ENCODE results near the gene TIAL1.
"Not testable (repeated sequence)": the region's sequence is repeated elsewhere in the genome, so short reads cannot be mapped to it uniquely, and the experiment has no call there.

TIAL1 gene

DNA sequence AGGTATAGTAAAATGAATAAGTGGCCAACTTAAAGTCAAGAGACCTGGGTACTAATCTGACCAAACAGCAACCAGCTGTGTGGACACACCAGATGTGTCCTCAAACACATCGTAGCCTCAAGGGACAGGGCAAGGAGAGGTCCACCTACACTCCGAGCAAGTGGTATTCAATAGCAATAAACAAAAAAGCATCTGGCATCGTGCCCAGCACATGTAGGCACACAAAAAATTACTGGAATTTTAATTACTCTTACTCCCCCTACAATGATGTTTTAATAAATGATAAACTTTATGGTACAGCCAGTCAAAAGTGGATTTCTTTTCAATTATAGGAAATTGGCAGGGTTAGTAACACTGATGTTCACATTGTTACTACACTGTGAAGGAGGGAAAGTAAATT lies 50.8 kb downstream of the TIAL1 start:
- no peak for DNase-seq

DNA sequence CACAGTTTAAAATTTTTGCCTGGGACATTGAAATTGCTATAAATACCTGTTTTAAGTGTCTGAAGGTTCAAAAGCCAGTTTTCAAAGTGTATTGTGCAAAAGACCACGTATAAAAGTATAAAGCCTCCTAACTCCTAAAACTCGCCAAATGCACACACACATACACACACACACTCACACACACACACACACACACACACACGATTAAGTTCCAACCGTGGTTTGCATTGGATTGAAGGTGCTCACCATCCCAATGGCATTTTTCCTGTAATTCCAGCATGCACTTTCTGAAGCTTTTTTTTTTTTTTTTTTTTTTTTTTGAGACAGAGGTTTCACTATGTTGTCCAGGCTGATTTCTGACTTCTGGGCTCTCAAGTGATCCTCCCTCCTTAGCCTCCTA lies 51.5 kb downstream of the TIAL1 start:
- DNase-seq = no peak

DNA sequence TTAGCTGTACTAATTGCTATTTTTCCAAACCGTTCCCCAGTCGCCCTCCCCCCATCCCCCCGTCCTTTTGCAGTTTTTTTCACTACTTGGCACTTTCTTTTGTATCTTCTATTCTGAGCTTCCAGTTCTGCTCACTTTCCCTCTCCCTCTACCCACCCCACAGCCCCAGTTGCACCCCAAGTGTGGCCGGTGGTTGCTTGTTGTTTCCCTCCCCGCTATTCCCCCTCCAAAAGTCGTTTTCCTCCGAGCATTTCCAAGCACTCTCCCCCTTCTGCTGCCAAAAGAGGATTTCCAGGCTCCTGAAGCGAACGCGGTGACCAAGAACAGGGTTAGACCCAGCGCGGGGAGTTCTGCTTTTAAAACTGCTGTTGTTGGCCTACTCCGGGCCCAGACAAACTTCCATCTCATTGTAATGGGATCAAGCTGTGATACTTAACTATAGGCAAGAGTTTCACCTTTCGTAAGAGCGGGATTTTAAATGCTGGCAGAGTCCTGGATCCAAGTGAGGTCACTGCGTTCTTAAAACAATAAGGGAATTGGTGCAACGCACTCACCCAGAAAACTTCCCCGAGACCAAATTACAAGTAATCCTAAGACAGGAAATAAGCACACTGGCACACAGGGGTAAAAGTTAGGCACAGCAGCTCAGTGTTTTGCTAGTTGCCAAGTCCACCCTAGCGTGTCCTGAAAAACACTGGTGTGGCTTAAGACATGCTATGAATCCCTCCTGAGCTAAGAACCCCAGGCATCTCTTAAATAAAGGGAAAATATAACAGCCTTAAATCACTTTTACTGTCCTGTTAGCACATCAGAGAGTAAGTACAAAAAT lies 52.7 kb downstream of the TIAL1 start:
- DNase-seq = no peak

DNA sequence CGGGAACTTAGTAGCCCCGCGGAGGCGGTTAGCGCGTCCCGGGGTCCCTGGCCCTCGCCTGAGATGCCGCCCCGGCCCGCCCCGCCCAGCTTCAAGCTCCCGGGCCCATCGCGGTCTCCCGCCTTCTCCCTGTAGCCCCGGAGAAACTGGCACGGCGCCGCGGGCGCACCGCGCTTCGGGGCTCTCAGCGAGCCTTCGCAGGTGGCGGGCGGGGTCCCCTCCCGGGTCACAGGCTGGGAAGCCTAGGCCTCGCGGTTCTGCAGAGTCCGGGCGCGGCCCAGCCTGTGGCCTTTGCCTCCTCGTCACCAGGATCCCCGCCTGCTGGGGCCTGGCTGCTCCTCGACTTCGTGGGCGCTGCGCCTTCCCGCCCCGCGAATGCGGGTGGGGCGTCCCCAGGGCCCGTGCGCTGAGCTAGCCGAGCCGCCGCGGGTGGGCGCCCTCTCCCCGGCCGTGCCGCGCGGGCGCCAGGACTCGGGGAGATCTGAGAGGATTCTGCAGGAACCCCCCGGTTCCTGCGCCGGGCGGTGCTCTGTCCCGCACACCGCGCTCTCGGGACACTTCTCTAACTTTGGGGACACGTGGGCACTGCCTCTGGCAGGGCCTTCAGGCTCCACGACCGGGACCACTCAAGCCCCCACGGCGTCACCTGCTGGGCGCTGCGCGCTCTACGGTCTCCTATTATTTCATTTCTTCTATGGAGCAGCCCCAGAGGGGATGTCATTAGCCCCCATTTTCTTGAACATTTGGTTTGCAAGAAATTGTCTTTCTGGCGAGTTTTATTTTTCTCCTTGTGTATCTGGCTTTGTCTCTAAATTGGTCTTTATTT lies 53.6 kb downstream of the TIAL1 start:
- peak; percentile 88 for DNase-seq

DNA sequence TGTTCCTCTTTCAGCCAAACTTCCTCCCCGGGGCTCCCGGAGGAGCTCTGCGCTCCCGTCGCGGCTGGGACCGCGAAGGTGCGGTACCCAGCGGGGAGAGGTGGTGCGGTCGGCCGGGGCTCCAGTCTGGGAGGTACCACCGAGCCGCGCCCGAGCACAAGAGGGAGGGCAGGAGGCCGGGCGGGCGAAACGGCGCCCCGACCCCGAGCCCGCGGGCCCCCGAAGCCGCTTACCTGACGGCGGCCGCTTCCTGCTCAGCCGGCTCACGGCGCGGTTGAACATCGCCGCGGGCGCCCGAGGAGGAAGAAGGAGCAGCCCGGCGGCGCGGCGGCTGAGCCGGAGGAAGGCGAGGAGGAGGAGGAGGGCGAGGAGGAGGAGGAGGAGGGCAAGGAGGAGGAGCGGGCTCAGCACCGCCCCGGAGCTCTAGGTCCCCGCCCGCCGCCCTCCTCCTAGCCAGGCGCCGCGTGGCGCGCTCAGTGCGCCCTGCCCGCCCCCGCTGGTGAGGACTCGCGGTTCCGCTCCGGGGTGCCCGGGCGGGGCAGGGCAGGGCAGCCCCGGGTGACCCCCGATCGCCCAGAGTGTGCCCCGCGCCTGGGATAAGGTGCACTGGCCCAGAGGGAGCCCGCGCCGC lies 54.3 kb downstream of the TIAL1 start, which contains the start of gene RGS10:
Gene RGS10, minus strand, starts transcription at position 363 of the 631 bp plus-strand sequence. Its CDS starts 81 bp downstream, at position 282.
- DNase-seq = peak; percentile 91

DNA sequence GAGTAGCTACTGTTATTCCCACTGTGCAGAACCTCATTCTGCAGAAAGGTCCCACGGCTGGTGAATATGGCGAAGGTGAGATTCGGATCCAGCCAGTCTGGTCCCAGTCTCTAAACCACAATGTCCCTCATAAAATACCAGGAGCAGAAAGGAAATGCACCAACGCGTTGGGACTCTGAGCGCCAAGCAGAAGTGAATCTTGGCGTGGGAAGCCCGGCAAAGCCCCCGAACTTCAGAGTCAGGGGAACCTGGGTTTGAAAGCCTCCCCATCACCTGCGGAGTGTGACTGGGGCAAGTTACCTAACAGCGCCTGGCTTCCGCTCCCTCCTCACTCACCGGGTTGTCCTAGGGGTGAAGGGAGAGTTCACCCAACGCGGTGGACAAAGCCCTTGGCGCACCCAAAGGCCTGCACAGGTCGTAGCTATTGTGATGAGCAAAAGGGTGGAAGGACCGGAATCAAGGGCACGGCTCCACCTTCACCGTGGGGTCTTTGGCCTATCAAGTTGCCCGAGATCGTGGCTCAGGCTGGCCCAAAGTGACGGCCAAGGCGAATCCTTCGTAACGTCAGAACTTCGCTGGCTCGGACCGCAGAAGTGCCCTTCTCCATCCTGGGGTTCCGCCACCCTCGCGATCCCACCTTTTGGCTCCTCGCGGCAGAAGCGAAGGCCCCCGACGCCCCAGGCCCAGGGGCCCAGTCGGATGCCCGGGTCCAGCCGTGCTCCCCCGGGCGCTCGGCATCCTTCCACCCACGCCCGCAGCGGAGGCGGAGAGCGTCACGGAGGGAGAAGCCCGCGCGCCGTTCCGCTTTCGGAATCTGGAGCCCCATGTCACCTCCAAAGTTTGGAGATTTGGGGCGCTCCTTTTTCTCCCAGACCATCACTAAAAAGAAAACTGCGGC lies 55.1 kb downstream of the TIAL1 start:
- no peak for DNase-seq

DNA sequence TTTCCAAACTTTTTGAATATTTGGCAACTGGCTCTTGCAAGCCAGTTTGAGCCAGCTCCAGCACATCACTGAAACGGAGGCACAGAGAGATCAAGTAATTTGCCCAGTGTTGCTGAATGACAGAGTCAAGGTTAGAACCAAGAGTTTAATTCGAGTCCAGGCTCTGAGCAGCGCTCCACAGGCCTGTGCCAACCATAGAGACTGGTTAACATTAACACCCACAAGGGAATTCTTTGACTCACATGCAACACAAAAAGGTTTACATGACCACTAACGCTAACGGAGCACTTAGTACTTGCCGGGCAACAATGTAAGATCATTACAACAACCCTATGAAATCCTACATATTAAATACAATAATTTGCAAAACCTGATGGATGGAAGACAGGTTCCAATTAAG lies 55.7 kb downstream of the TIAL1 start:
- peak; percentile 47 for DNase-seq

DNA sequence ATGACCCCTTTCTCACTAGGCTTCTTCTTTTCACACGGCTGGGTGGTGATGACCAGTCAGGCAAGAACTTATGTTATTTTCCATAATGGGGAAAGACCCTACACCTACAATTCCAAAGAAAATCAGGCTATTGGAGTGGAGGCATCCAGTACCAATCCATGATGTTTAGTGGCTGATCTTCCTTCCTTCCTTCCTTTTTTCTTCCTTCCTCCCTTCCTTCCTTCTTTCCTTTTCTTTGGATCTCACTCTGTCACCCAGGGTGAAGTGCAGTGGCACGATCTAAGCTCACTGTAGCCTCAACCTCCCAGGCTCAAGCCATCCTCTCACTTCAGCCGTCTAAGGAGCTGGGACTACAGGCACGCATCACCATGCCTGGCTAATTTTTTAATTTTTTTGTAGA lies 56.7 kb downstream of the TIAL1 start:
- DNase-seq = no peak

DNA sequence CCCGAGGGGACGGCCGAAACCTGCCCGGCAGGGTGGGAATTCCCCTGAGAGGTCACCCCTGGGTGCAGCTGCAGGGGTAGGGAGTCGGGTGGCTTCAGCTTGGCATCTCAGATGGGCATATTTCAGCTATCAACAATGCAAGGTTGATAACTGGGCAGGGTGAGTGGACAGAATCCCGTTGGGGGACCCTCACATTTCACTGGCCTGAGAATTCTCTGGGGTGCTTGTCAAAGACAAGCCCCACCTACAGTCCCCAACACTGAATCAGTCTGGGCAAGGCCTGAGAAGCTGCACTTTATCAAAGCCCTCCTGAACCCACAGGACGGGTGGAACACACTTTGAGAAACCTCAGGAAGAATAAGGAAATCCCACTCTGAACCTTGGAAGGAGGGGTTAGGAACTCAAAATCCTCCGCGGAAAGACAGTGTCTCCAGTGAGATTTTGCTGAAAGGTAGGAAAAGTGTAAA lies 57.4 kb downstream of the TIAL1 start:
- peak; percentile 46 for DNase-seq

DNA sequence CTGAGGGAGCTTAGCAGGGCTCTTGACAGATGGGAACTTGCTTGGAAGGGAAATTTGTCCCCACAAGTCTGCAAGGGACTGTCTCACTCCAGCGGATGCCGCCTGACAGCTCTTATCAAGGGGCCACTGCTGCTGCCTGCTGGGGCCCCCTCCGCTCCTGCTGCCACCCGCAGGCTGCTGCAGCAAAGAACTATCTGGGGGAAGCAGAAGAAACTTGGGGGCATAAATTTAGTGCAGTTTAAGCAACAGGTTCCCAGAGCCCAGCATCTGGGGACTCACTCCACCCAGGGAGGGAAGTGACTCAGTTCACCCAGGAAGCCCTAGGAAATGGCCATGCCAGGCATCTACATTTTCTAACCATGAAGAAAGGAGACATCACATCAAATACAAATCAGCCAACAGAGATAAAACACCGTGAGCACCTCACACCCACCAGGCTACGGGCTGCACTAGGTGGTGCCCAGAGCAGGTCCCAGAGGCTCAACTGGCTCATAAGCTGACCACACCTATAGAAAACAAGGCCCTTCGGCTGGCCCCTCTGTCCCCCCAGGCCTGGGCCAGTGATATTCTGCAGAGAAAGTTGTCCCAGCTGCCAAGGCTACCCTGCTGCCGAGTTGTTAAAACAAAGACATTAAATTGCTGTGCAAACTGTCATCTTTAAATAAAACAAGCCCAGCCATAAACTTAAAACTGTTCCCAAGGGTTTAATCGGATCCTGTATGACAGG lies 58.0 kb downstream of the TIAL1 start:
- DNase-seq = peak; percentile 74

DNA sequence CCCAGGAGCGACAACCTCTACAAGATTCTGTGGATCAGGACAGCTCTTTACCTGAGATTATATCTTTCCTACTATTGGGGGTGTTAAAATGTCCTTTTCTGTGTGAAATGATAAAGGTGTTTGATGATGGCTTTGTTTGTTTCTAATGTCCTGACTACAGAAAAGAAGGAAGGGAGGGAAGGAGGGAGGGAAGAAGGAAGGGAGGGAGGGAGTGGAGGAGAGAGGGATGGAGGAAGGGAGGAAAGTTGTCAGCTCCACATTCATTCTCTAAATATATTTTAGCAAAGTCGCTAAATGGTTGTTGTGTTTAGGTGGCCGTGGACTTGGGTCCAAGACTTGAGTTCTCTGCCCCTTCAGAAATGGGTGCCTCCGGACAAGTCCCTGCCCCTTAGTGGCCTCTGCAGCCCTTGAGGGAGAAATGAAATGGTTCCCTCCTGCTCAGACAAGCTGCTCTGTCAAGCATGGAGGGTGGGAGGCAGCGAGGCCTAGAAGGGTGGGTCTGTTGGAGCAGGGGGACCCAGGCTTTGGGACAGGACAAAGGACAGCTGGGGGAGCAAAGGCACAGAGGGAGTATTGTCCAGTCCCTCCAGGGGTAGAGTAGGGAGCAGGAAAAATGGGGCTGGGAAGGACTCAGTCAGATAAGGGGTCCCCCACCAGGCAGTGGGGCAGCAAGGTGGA lies 58.7 kb downstream of the TIAL1 start:
- no peak for DNase-seq

DNA sequence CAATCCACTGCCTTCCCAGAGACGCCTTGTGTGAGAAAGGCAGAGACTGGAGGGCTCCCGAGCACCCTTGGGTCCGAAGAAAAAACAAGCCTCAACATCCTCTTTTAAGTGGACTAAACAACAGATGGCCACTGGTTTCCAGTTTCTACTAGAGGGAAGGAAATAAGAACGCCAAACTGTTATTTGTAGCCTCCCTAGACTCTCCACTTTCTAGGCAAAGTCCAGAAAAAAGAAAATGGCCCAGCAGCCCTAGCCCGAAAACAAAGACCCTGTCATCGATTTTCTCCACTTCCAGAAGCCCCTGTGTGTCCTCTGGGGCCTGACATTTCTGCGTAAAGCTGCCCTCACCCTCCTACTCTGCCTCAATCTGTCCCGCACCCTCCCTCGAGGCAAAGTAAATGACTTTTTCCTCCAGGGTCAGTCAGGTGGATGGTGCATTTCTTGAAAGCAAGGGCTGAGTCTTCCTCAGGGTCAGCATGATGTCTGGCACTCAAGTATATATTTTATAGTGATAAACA lies 60.2 kb downstream of the TIAL1 start:
- no peak for DNase-seq

DNA sequence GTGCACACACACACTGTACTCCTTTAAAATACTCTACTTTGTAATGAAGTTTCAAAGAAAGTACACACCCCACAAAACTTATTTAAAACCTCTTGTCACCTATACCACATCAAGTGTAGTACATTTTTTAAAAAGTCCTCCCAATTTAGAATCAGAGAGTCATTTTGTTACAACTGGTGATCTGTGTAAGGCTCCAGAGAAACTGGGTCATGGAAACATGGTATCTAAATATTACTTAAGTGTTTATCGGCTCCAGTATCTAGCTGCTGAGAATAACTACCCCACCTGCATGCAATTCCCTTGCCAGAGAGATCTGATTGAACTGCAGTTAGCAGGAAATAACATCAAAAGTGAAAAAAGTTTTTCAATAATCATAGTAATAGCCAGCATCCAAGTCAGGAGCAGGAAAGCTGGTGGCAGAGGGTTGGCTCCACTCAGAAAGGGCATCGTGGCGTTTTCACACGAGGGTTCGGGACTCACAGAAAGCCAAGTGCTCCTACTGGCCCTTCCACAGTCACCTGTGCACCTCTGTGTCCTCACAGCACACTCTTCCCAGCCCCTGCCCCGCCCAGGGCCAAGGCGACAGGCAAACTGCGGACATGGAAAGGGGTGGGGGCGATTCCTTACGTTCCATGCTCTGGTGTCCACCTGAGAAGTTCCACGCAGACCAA lies 60.8 kb downstream of the TIAL1 start:
- DNase-seq = no peak

DNA sequence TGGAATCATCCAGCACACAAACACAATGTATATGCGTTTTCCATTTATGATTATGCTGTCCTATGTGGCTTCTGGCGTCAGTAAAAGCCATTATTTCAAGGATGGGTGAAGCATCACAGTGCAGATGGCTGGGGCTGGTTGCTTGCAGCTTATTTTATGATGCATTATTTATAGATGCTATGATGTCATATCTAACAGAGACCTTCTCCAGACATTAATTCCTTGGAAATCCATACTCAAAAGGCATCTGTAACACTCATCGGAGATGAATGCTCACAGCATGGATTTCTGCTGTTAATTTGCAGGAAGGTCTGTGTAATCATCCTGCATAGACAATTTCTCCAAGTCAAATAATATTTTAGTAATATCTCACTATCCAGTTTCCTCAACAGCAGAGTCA lies 61.5 kb downstream of the TIAL1 start:
- no peak for DNase-seq

DNA sequence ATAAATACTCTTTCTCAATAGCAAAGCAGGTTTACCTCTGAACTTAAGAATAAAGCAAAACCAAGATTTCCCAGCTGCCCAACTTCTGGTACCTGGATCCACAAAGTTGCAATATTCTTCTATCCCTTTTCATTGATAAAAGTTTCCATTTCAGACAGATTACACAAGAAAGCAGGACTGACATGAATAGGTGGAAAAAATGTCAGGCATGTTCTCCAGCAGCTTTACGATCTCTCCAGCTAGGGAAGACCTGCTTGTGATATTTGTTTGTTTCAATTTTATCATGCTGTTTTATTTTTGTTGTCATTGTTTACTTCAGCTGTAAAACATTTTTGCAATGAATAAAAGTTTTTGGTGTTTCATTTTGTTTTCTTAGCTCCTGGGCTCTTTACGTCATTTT lies 63.3 kb downstream of the TIAL1 start:
- no peak for DNase-seq

DNA sequence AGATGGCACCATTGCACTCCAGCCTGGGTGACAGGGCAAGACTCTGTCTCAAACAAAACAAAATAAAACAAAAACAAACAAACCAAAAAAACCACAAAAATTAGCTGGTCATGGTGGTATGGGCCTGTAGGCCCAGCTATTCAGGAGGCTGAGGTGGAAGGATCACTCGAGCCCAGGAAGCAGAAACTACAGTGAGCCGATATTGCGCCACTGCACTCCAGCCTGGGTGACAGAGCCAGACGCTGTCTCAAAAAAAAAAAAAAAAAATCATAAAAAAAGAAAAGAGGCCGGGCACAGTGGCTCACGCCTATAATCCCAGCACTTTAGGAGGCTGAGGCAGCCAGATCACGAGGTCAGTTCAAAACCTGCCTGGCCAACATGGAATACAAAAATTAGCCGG lies 64.0 kb downstream of the TIAL1 start:
- not testable (repeated sequence) for DNase-seq

DNA sequence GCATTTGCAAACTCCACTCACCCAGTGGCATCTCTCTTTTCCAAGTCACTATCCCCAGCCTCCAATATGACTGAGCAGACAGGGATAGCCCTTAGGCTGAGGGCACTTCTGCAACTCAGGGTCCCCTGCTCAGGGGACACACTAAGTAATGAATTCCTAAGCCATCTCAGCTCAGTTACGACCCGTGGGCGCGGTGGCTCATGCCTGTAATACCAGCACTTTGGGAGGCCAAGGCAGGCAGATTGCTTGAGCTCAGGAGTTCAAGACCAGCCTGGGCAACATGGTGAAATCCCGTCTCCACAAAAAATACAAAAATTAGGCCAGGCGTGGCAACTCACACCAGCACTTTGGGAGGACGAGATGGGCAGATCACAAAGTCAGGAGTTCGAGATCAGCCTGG lies 64.5 kb downstream of the TIAL1 start:
- not testable (repeated sequence) for DNase-seq

DNA sequence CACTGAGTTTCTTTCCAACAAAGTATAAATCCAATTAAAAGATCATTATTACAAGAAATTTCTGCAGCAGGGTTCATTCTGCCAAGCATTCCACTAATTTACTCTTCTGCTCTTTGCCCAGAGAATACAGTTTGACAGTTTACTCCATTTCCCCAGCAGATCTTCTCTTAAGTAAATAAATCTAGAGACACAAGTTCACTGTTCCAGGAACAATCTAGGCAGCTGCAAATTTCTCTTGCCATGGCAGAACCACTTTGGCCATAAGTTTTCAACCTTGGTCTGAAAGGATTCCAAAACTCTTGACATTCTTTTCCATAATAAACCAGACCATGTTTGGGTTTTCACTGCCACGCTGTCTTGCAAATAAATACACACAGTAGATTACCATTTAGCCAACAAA lies 65.7 kb downstream of the TIAL1 start:
- DNase-seq = no peak

DNA sequence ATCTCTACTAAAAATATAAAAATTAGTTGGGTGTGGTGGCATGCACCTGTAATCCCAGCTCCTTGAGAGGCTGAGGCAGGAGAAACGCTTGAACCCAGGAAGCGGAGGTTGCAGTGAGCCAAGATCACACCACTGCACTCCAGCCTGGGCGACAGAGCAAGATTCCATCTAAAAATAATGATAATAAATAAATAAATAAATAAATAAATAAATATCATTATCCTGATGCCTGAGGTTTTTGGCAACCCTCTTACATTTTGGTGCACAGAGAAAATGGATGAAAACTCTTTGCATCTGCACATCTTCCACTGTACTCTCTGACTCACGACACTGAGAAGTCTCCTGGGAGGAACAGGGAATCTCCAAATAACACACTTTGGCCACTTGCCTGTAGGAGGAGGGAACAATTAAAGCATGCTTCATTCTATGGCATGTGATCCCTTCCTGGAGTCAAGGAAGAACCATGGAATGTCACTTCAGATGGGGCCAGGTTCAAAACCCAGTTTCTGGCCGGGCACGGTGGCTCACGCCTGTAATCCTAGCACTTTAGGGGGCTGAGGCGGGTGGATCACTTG lies 68.0 kb downstream of the TIAL1 start:
- not testable (repeated sequence) for DNase-seq
